IMR-90 (cell line): Measurements from ENCODE around the gene RIC8A. TPM values are rescaled to one million over a fixed set of nuclear protein-coding genes. Genes with fewer than 3 reads are reported as not detected.
"Not testable (repeated sequence)": the region's sequence is repeated elsewhere in the genome, so short reads cannot be mapped to it uniquely, and the experiment has no call there.

Experiments
- ATAC-seq: fragments of 200-7000 bp; cut with Tn5 transposase; 2 replicates; pipeline ENCODE4 v1.9.1; 2020; ENCODE audit warnings: low read depth, mild to moderate bottlenecking, moderate library complexity
- BruUV-seq: library from RNA; stranded (reverse); fragments of 400-500 nt; replicated peaks from 2 replicates; lab custom pipeline; 2021; lab: Mats Ljungman, UMichigan
- CTCF ChIA-PET: fragments of 300-600 bp; formaldehyde crosslinking; extraction: SDS; loops from one replicate; lab custom pipeline; 2021; ENCODE audit warnings: antibody characterized with exemption; lab: Yijun Ruan, JAX
- POLR2A ChIA-PET: fragments of 300-600 bp; sonication (Branson Sonifier 250); formaldehyde crosslinking; loops from one replicate; lab custom pipeline; 2022; ENCODE audit warnings: antibody characterized with exemption; ENCODE audit not compliant: unreplicated experiment; lab: Charles Lee
- DNase-seq: peaks from one replicate; pipeline ENCODE4 v3.0.0; 2013
- H2AFZ ChIP-seq: replicated peaks from 2 replicates; pipeline ENCODE3; 2013; ENCODE audit warnings: low read length, mild to moderate bottlenecking; ENCODE audit not compliant: poor library complexity
- H2AK5ac ChIP-seq: 2 replicates; pipeline ENCODE4 v1.6.1; 2013; ENCODE audit warnings: low read depth, low read length, inconsistent platforms
- H2AK9ac ChIP-seq: replicated peaks from 2 replicates; pipeline ENCODE3; 2013; ENCODE audit warnings: mild to moderate bottlenecking, low read depth, low read length, moderate library complexity; ENCODE audit not compliant: poor library complexity
- H2BK120ac ChIP-seq: 2 replicates; pipeline ENCODE4 v1.6.1; 2013; ENCODE audit warnings: low read depth, low read length, inconsistent platforms
- H2BK15ac ChIP-seq: 3 replicates; pipeline ENCODE4 v1.6.1; 2013; ENCODE audit warnings: low read depth, low read length, inconsistent platforms
- H2BK20ac ChIP-seq: 2 replicates; pipeline ENCODE4 v1.6.1; 2013; ENCODE audit warnings: low read depth, mild to moderate bottlenecking, inconsistent platforms, low read length, moderate library complexity
- H2BK5ac ChIP-seq: 2 replicates; pipeline ENCODE4 v1.6.1; 2013; ENCODE audit warnings: mild to moderate bottlenecking, low read depth, low read length, inconsistent platforms; ENCODE audit not compliant: poor library complexity, severe bottlenecking
- H3K14ac ChIP-seq: replicated peaks from 2 replicates; pipeline ENCODE4 v1.6.1; 2013; ENCODE audit warnings: low read depth, low read length, inconsistent platforms
- H3K18ac ChIP-seq: 2 replicates; pipeline ENCODE4 v1.6.1; 2013; ENCODE audit warnings: low read depth, low read length, control low read depth
- H3K23ac ChIP-seq: 2 replicates; pipeline ENCODE4 v1.6.1; 2013; ENCODE audit warnings: low read depth, low read length, inconsistent platforms
- H3K27ac ChIP-seq: 2 replicates; pipeline ENCODE4 v1.5.1; 2013; ENCODE audit warnings: mild to moderate bottlenecking, control low read depth, low read length; ENCODE audit not compliant: insufficient read depth
- H3K27me3 ChIP-seq: 2 replicates; pipeline ENCODE4 v1.6.1; 2013; ENCODE audit warnings: low read length; ENCODE audit not compliant: control insufficient read depth, insufficient read depth
- H3K36me3 ChIP-seq: 2 replicates; pipeline ENCODE4 v1.6.1; 2013; ENCODE audit warnings: low read length, mixed read lengths; ENCODE audit not compliant: control insufficient read depth, insufficient read depth
- H3K4ac ChIP-seq: 2 replicates; pipeline ENCODE4 v1.6.1; 2013; ENCODE audit warnings: low read depth, low read length, inconsistent platforms
- H3K4me1 ChIP-seq: 2 replicates; pipeline ENCODE4 v1.6.1; 2013; ENCODE audit warnings: low read length, mixed read lengths; ENCODE audit not compliant: control insufficient read depth, insufficient read depth
- H3K4me2 ChIP-seq: 2 replicates; pipeline ENCODE4 v1.6.1; 2013; ENCODE audit warnings: low read depth, mild to moderate bottlenecking, control low read depth, low read length, moderate library complexity
- H3K4me3 ChIP-seq: 2 replicates; pipeline ENCODE4 v1.5.1; 2013; ENCODE audit warnings: low read depth, mild to moderate bottlenecking, control low read depth, low read length, moderate library complexity; ENCODE audit not compliant: insufficient read depth
- H3K56ac ChIP-seq: 2 replicates; pipeline ENCODE4 v1.6.1; 2013; ENCODE audit warnings: low read length, inconsistent platforms; ENCODE audit not compliant: insufficient read depth; ENCODE audit errors: extremely low read depth
- H3K79me1 ChIP-seq, 2 experiments: 2 replicates each; pipeline ENCODE4 v1.6.1; 2013; ENCODE audit warnings: low read length in 2 of 2, inconsistent platforms in 1 of 2, low read depth in 1 of 2
- H3K9ac ChIP-seq: 2 replicates; pipeline ENCODE4 v1.6.1; 2013; ENCODE audit warnings: low read depth, low read length, control low read depth
- H3K9me1 ChIP-seq: 2 replicates; pipeline ENCODE4 v1.6.1; 2013; ENCODE audit warnings: low read length, inconsistent platforms; ENCODE audit not compliant: insufficient read depth
- H3K9me3 ChIP-seq: 2 replicates; pipeline ENCODE4 v1.6.1; 2013; ENCODE audit warnings: low read length; ENCODE audit not compliant: control insufficient read depth, insufficient read depth
- H4K20me1 ChIP-seq: 2 replicates; pipeline ENCODE4 v1.6.1; 2013; ENCODE audit warnings: low read length, inconsistent platforms; ENCODE audit not compliant: insufficient read depth
- H4K5ac ChIP-seq: 2 replicates; pipeline ENCODE4 v1.6.1; 2013; ENCODE audit warnings: mild to moderate bottlenecking, low read depth, low read length, control low read depth
- H4K8ac ChIP-seq, 2 experiments: 2 replicates each; pipeline ENCODE4 v1.6.1; 2013; ENCODE audit warnings: low read depth in 2 of 2, low read length in 2 of 2, control low read depth in 1 of 2, inconsistent platforms in 1 of 2
- H4K91ac ChIP-seq: 2 replicates; pipeline ENCODE4 v1.6.1; 2013; ENCODE audit warnings: low read depth, low read length, inconsistent platforms; ENCODE audit not compliant: insufficient read depth
- WGBS, 2 experiments: methylation state at CpG; one replicate each; pipeline versions ENCODE4 v1.1.5 to v1.1.7; 2013; ENCODE audit warnings: missing lambda C conversion rate in 2 of 2; ENCODE audit not compliant: insufficient read length in 1 of 2; ENCODE audit errors: extremely low coverage in 2 of 2; 5-methylcytosine and 5-hydroxymethylcytosine counted together
- dilution Hi-C: fragments of 300-500 bp; cut with HindIII; formaldehyde crosslinking; loops from one replicate; pipeline ENCODE4 v1.14.3; 2018; ENCODE audit warnings: low sequenced_read_pairs; ENCODE audit not compliant: unreplicated experiment
- in situ Hi-C: fragments of 300-500 bp; cut with MboI; formaldehyde crosslinking; loops from 3 replicates; pipeline ENCODE4 v1.14.3; 2019; ENCODE audit warnings: low sequenced_read_pairs, inconsistent platforms, mixed read lengths
- intact Hi-C: fragments of 100-400 bp; cut with micrococcal nuclease; formaldehyde crosslinking; loops from 2 replicates; pipeline ENCODE4 v1.10.0; 2022
- polyA plus RNA-seq, 3 experiments: library from polyadenylated mRNA; depleted of rRNA; stranded (reverse); fragments of >200 nt; gene quantifications; 2 replicates each; pipeline ENCODE4 v1.2.3, GENCODE V29; 2012; ENCODE audit warnings: low replicate concordance in 1 of 3
- total RNA-seq: library from RNA; depleted of rRNA; stranded (reverse); fragments of >200 nt; gene quantifications from 2 replicates; pipeline ENCODE4 v1.2.3, GENCODE V29; 2012

Gene RIC8A
- total and polyA plus RNA-seq, 2 of the 4 experiments (the other 2 are of a cell fraction): 129 to 188 TPM

DNA sequence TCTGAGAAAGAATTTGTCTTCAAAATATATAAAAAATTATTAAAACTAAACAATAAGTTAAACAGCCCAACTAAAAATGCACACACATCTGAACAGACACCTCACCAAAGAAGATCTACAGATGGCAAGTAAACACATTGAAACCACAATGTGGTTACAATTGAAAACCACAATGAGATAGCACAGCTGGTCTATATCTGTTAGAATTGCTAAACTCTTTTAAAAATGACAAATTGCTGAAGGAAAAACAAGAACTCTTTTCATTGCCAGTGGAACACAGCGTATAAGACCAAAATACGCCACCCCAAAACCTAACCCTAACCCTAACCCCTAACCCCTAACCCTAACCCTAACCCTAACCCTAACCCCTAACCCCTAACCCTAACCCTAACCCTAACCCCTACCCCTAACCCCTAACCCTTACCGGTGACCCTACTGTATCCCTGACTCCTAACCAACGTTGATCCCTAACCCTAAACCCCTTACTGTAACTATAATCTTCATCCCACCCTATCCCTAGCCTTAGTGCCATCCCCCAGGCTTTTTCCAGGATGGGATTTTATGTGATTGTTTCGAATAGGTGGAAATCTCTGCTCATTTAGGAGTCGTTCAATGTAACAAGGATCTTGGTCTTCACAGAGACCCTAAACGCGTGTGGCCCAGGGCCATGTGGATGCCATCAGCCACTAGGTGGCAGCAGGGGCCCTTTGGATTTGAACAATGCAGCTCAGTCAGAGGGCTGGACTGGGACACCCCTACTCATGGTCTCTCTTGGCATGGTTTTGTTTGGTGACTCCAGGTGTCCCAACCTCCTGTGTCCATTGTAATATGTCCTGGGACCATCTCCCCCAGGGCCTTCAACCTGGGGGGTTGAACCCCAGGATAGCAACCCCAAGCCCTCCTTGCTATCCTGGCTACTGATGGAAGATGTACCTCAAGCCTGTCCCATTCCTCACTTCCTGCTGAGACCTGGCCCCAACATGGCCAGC is 15.7 kb upstream of the RIC8A start:
- H3K14ac ChIP-seq, H3K9me3 ChIP-seq, intact Hi-C loops, POLR2A ChIA-PET, H3K27ac ChIP-seq, H4K5ac ChIP-seq, CTCF ChIA-PET, H3K27me3 ChIP-seq, H3K4me2 ChIP-seq, H2BK120ac ChIP-seq, H3K18ac ChIP-seq, H2AK9ac ChIP-seq, H3K79me1 ChIP-seq, DNase-seq, dilution Hi-C loops, in situ Hi-C loops, H3K23ac ChIP-seq, H3K56ac ChIP-seq, H3K4me3 ChIP-seq, H2BK20ac ChIP-seq, H2AFZ ChIP-seq, H2AK5ac ChIP-seq, H2BK5ac ChIP-seq, H4K91ac ChIP-seq, H3K4ac ChIP-seq, H3K9me1 ChIP-seq, H3K9ac ChIP-seq, H2BK15ac ChIP-seq, H3K36me3 ChIP-seq, H4K8ac ChIP-seq, H3K4me1 ChIP-seq, BruUV-seq, H4K20me1 ChIP-seq: not testable (repeated sequence)
- peak; percentile 75 for ATAC-seq
- no CpG with 5 or more reads among the region's 8 CpGs for WGBS, 2 experiments

DNA sequence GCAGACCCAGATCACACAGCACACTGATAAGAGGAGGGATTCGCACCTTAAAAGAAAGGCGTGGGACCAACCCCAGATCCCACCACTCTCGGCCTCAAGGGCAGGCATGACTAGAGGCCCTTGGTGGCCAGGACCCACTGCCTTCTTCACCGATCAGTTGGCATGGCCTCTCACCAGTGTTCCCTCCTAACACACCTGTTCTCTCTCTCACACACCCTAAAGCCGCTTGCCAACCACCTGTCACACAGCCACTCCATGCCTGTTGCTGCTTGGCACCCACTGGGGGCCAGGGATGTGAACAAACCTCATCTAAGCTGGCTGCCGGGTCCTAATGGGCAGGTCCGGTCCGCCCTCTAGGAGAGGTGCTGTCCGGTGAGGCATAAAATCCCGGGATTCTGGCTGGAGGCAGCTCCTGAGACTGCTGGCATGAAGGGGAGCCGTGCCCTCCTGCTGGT is 14.8 kb upstream of the RIC8A start, which contains the start of gene SCGB1C1:
Gene SCGB1C1 (plus strand): TSS at position 405 of the 455 bp plus-strand sequence. CDS start 22 bp downstream, at position 427.
- in situ Hi-C loops, H3K18ac ChIP-seq, H3K14ac ChIP-seq, H3K36me3 ChIP-seq, H4K8ac ChIP-seq, H3K4ac ChIP-seq, DNase-seq, H2BK20ac ChIP-seq, H2BK120ac ChIP-seq, ATAC-seq, H2AK9ac ChIP-seq, dilution Hi-C loops, intact Hi-C loops, H4K91ac ChIP-seq, H3K9ac ChIP-seq, H3K4me3 ChIP-seq, BruUV-seq, H4K20me1 ChIP-seq, H3K27me3 ChIP-seq, POLR2A ChIA-PET, H3K79me1 ChIP-seq, H3K4me2 ChIP-seq, H2BK15ac ChIP-seq, H3K4me1 ChIP-seq, CTCF ChIA-PET, H2AK5ac ChIP-seq, H4K5ac ChIP-seq, H2AFZ ChIP-seq, H3K56ac ChIP-seq, H3K23ac ChIP-seq, H2BK5ac ChIP-seq, H3K9me3 ChIP-seq, H3K27ac ChIP-seq, H3K9me1 ChIP-seq: not testable (repeated sequence)
- no CpG with 5 or more reads among the region's 11 CpGs for WGBS, 2 experiments
